Left ventricle myocardium inferior (tissue), 1 donor: ENCODE data around the gene SLC25A4. TPM values are rescaled to one million over a fixed set of nuclear protein-coding genes. Genes with fewer than 3 reads are reported as not detected.

Experiments
- DNase-seq: peaks from one replicate; pipeline ENCODE4 v3.0.0-alpha.2; 2020
- H3K27ac ChIP-seq: fragments of 200-600 bp; replicated peaks from 2 replicates; pipeline ENCODE4 v1.8.0; 2021
- H3K27me3 ChIP-seq: fragments of 200-600 bp; 2 replicates; pipeline ENCODE4 v1.8.0; 2021; ENCODE audit warnings: low read depth
- H3K36me3 ChIP-seq: fragments of 200-600 bp; 2 replicates; pipeline ENCODE4 v1.8.0; 2021
- H3K4me1 ChIP-seq: fragments of 200-600 bp; 2 replicates; pipeline ENCODE4 v1.8.0; 2021
- H3K4me3 ChIP-seq: fragments of 200-600 bp; 2 replicates; pipeline ENCODE4 v1.8.0; 2021; ENCODE audit warnings: mild to moderate bottlenecking, moderate library complexity
- H3K9me3 ChIP-seq: fragments of 200-600 bp; replicated peaks from 2 replicates; pipeline ENCODE4 v1.8.0; 2021
- CTCF ChIP-seq: fragments of 200-600 bp; IDR thresholded peaks from 2 replicates; pipeline ENCODE4 v1.8.0; 2021; ENCODE audit warnings: antibody characterized with exemption, mild to moderate bottlenecking, borderline replicate concordance
- intact Hi-C: fragments of 100-400 bp; cut with micrococcal nuclease; formaldehyde crosslinking; loops from one replicate; pipeline ENCODE4 v1.11.0; 2022
- long read RNA-seq: library from polyadenylated mRNA; unstranded; transcript quantifications from one replicate; pipeline ENCODE4 v2.0.0, GENCODE V29; 2021
- total RNA-seq: library from RNA; stranded (reverse); fragmentation: NEBNext Ultra II Directional; extraction: Animal tissue kit (Norgen Biotek cat#: 25700); gene quantifications from one replicate; pipeline ENCODE4 v1.2.1, GENCODE V29; 2021
- donor health status: DM: no; HTN: yes; CAD: no; lungs with severe emphysema.

Gene SLC25A4
- total RNA-seq, result 2,250 TPM
- long read RNA-seq, full-length matches to known transcripts, result 18,580 of 19,345 reads
- long read RNA-seq, partial matches to known transcripts, result 362 of 19,345 reads
- long read RNA-seq, other reads (novel, unspliced or antisense), result 403 of 19,345 reads

- Histone ChIP-seq H3K36me3 (peaks cover 38% of the 10 kb centered on the region), H3K27me3 (no peaks in the 10 kb centered on the region), H3K9me3 (no peaks in the 10 kb centered on the region), H3K4me3 (peak within 1 kb of the TSS; percentile 75), H3K27ac (peak within 1 kb of the TSS; percentile 95), H3K4me1 (peaks cover 73% of the 10 kb centered on the region)
- TF ChIP-seq CTCF, result peak; percentile 69
- intact Hi-C loops, result no loop called here
- peak; percentile 91 for DNase-seq
Measured at GRCh38 chr4:185142912-185143600, at the start of gene SLC25A4. Gene SLC25A4, plus strand, starts transcription at chr4:185143266. Its CDS starts 107 bp downstream, at chr4:185143373.

GRCh38 chr4:185093603-185094002 is 49.5 kb upstream of the SLC25A4 start:
- no peak for TF ChIP-seq CTCF
- intact Hi-C loops, result loop anchor here (5.0 kb wide), 1 partner anchor 51 kb away; no protein-coding TSS in a partner anchor
- no peak overlapping the region for H3K27ac ChIP-seq
- no peaks in the 10 kb centered on the region for H3K36me3 ChIP-seq
- H3K27me3 ChIP-seq, result no peaks in the 10 kb centered on the region
- no peak overlapping the region for H3K4me3 ChIP-seq
- DNase-seq, result no peak
- H3K4me1 ChIP-seq, result no peaks in the 10 kb centered on the region
- H3K9me3 ChIP-seq, result no peaks in the 10 kb centered on the region

GRCh38 chr4:185096032-185096653 is 46.9 kb upstream of the SLC25A4 start:
- no peak overlapping the region for H3K4me3 ChIP-seq
- H3K36me3 ChIP-seq, result no peaks in the 10 kb centered on the region
- DNase-seq, result no peak
- intact Hi-C loops, result no loop called here
- H3K9me3 ChIP-seq, result no peaks in the 10 kb centered on the region
- peak; percentile 74 for TF ChIP-seq CTCF
- H3K4me1 ChIP-seq, result peaks cover 6% of the 10 kb centered on the region
- no peak overlapping the region for H3K27ac ChIP-seq
- H3K27me3 ChIP-seq, result no peaks in the 10 kb centered on the region

- H3K36me3 ChIP-seq, result no peaks in the 10 kb centered on the region
- no peak overlapping the region for H3K4me3 ChIP-seq
- no peak overlapping the region for H3K27ac ChIP-seq
- no peak for DNase-seq
- TF ChIP-seq CTCF, result no peak
- H3K9me3 ChIP-seq, result no peaks in the 10 kb centered on the region
- intact Hi-C loops, result no loop called here
- no peaks in the 10 kb centered on the region for H3K27me3 ChIP-seq
- H3K4me1 ChIP-seq, result peaks cover 6% of the 10 kb centered on the region
Measured at GRCh38 chr4:185098474-185098873, 44.6 kb upstream of the SLC25A4 start.

GRCh38 chr4:185099024-185099682 is 43.9 kb upstream of the SLC25A4 start:
- Histone ChIP-seq H3K36me3 (no peaks in the 10 kb centered on the region), H3K27ac (no peak overlapping the region), H3K4me3 (no peak overlapping the region), H3K4me1 (peaks cover 6% of the 10 kb centered on the region), H3K9me3 (no peaks in the 10 kb centered on the region), H3K27me3 (no peaks in the 10 kb centered on the region)
- intact Hi-C loops, result no loop called here
- peak; percentile 7 for TF ChIP-seq CTCF
- DNase-seq, result no peak
